ENCODE measurements around the gene MRGPRG.

The MRGPRG gene

DNA sequence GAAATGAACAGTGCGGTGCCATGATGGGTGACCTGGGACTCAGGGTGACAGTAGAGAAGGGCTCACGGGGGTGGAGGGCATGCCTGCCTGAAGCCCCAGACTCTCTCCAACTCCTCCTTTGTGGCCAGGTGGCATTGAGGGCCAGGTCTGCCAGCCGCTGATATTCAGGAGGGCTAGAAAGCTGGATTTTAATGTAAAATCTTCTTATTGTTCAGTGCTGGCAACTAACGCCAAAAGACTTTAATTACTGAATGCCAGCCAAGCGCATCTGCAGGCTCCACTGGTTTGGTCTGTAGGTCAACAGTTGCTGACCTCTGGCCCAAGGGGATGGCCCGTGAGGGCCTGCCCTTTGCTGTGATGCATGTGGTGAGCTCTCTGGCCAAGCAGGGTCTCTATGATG, 10.3 kb downstream of the MRGPRG start:
- Histone ChIP-seq H3K9ac (ENCODE audit: low read length) (no peak overlapping the region), H2AFZ (ENCODE audit: low read depth, low read length, severe bottlenecking) (no peak overlapping the region), H4K20me1 (ENCODE audit: low read depth, low read length) (no peaks in the 10 kb centered on the region), H3K27ac (ENCODE audit: low read depth, low read length) (no peak overlapping the region), H3K27me3 (ENCODE audit: low read length) (no peaks in the 10 kb centered on the region; the same call in 1 of the 2 replicates), H3K4me3 (ENCODE audit: insufficient read depth, low read length, poor library complexity, severe bottlenecking) (no peak overlapping the region), H3F3A (ENCODE audit: insufficient read depth) (no peaks in the 10 kb centered on the region), H3K36me3 (ENCODE audit: low read length) (no peaks in the 10 kb centered on the region), H3K9me3 (ENCODE audit: insufficient read depth, low read length) (no peaks in the 10 kb centered on the region), H3K4me2 (ENCODE audit: low read depth, low read length, poor library complexity, severe bottlenecking) (no peak overlapping the region), H3K9me2 (replicated peaks; ENCODE audit: insufficient read depth, low read length) (no peaks in the 10 kb centered on the region), H3K79me2 (ENCODE audit: insufficient read depth, low read length) (no peaks in the 10 kb centered on the region)
- TF ChIP-seq EZH2phosphoT487 (conservative IDR thresholded peaks at IDR 0.05; ENCODE audit: low read length) (no peak), CTCF (IDR thresholded peaks at IDR 0.05; ENCODE audit: insufficient read depth, low read length, poor library complexity, severe bottlenecking) (no peak)

GRCh38 chr11:3207526-3208189, 11.0 kb downstream of the MRGPRG start:
- Histone ChIP-seq H3F3A (ENCODE audit: insufficient read depth) (no peaks in the 10 kb centered on the region), H3K79me2 (ENCODE audit: insufficient read depth, low read length) (no peaks in the 10 kb centered on the region), H3K4me3 (ENCODE audit: insufficient read depth, low read length, poor library complexity, severe bottlenecking) (no peak overlapping the region), H3K27me3 (ENCODE audit: low read length) (no peaks in the 10 kb centered on the region; the same call in 1 of the 2 replicates), H3K4me2 (ENCODE audit: low read depth, low read length, poor library complexity, severe bottlenecking) (no peak overlapping the region), H4K20me1 (ENCODE audit: low read depth, low read length) (no peaks in the 10 kb centered on the region), H3K9ac (ENCODE audit: low read length) (no peak overlapping the region), H3K9me3 (ENCODE audit: insufficient read depth, low read length) (no peaks in the 10 kb centered on the region), H2AFZ (ENCODE audit: low read depth, low read length, severe bottlenecking) (no peak overlapping the region), H3K36me3 (ENCODE audit: low read length) (no peaks in the 10 kb centered on the region), H3K9me2 (replicated peaks; ENCODE audit: insufficient read depth, low read length) (no peaks in the 10 kb centered on the region), H3K27ac (ENCODE audit: low read depth, low read length) (no peak overlapping the region)
- TF ChIP-seq EZH2phosphoT487 (conservative IDR thresholded peaks at IDR 0.05; ENCODE audit: low read length), result no peak

GRCh38 chr11:3206922-3207204, 11.8 kb downstream of the MRGPRG start:
- no peaks in the 10 kb centered on the region for H3K36me3 ChIP-seq (ENCODE audit: low read length)
- H3K4me3 ChIP-seq (ENCODE audit: insufficient read depth, low read length, poor library complexity, severe bottlenecking), result no peak overlapping the region
- H3K27ac ChIP-seq (ENCODE audit: low read depth, low read length), result no peak overlapping the region
- no peak overlapping the region for H3K4me2 ChIP-seq (ENCODE audit: low read depth, low read length, poor library complexity, severe bottlenecking)
- H2AFZ ChIP-seq (ENCODE audit: low read depth, low read length, severe bottlenecking), result no peak overlapping the region
- H4K20me1 ChIP-seq (ENCODE audit: low read depth, low read length), result no peaks in the 10 kb centered on the region
- no peaks in the 10 kb centered on the region for H3K79me2 ChIP-seq (ENCODE audit: insufficient read depth, low read length)
- no peaks in the 10 kb centered on the region for H3F3A ChIP-seq (ENCODE audit: insufficient read depth)
- no peaks in the 10 kb centered on the region for H3K9me2 ChIP-seq (replicated peaks; ENCODE audit: insufficient read depth, low read length)
- no peaks in the 10 kb centered on the region; the same call in 1 of the 2 replicates for H3K27me3 ChIP-seq (ENCODE audit: low read length)
- no peaks in the 10 kb centered on the region for H3K9me3 ChIP-seq (ENCODE audit: insufficient read depth, low read length)
- TF ChIP-seq CTCF (IDR thresholded peaks at IDR 0.05; ENCODE audit: insufficient read depth, low read length, poor library complexity, severe bottlenecking), result no peak
- TF ChIP-seq EZH2phosphoT487 (conservative IDR thresholded peaks at IDR 0.05; ENCODE audit: low read length), result no peak
- no peak overlapping the region for H3K9ac ChIP-seq (ENCODE audit: low read length)

DNA sequence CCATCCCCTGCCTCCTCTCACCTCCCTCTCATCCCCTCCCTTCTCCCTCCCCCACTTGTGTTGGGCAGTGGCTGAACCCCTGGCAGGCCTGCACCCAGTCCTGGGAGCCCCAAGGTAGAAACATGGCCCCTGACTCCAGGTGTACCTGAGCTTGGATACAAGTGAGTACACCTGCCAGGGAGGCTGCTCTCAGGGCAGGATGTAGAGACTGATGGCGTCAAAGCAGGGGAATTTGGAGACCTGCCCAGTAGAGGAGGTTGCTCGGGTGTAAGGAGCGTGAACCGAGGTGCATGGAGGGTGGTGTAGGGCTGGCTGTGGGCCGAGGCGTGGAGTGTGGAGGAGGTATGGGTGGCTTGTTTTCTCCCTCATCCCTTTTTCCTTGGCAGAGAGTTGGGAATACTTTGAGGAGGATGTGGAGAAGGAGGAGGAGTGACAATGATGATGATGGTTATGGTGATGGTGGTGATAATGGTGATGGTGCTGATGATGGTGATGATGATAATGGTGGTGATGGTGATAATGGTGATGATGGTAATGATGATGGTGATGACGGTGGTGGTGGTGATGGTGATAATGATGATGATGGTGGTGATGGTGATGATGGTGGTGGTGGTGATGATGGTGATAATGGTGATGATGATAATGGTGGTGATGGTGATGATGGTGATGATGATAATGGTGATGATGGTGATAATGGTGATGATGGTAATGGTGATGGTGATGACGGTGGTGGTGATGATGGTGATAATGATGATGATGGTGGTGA, 12.3 kb downstream of the MRGPRG start:
- TF ChIP-seq CTCF (IDR thresholded peaks at IDR 0.05; ENCODE audit: insufficient read depth, low read length, poor library complexity, severe bottlenecking), result no peak
- TF ChIP-seq EZH2phosphoT487 (conservative IDR thresholded peaks at IDR 0.05; ENCODE audit: low read length), result no peak
- H3K79me2 ChIP-seq (ENCODE audit: insufficient read depth, low read length), result no peaks in the 10 kb centered on the region
- H3K36me3 ChIP-seq (ENCODE audit: low read length), result no peaks in the 10 kb centered on the region
- no peak overlapping the region for H3K9ac ChIP-seq (ENCODE audit: low read length)
- no peak overlapping the region for H3K27ac ChIP-seq (ENCODE audit: low read depth, low read length)
- H3K9me3 ChIP-seq (ENCODE audit: insufficient read depth, low read length), result no peaks in the 10 kb centered on the region
- H3F3A ChIP-seq (ENCODE audit: insufficient read depth), result no peaks in the 10 kb centered on the region
- H3K27me3 ChIP-seq (ENCODE audit: low read length), result no peaks in the 10 kb centered on the region; the same call in 1 of the 2 replicates
- no peaks in the 10 kb centered on the region for H3K9me2 ChIP-seq (replicated peaks; ENCODE audit: insufficient read depth, low read length)
- H4K20me1 ChIP-seq (ENCODE audit: low read depth, low read length), result no peaks in the 10 kb centered on the region
- H3K4me2 ChIP-seq (ENCODE audit: low read depth, low read length, poor library complexity, severe bottlenecking), result no peak overlapping the region
- H2AFZ ChIP-seq (ENCODE audit: low read depth, low read length, severe bottlenecking), result no peak overlapping the region
- no peak overlapping the region for H3K4me3 ChIP-seq (ENCODE audit: insufficient read depth, low read length, poor library complexity, severe bottlenecking)

All from SU-DHL-6 (cell line).